ENCODE measurements around the gene SCFD2. TPM values are rescaled to one million over a fixed set of nuclear protein-coding genes. Genes with fewer than 3 reads are reported as not detected.

The SCFD2 gene
- total and polyA plus RNA-seq, 2 of the 8 experiments (the other 6 are each of a cell fraction or from before 2014, with no cell fraction given), result 6.2 to 10.2 TPM

DNA sequence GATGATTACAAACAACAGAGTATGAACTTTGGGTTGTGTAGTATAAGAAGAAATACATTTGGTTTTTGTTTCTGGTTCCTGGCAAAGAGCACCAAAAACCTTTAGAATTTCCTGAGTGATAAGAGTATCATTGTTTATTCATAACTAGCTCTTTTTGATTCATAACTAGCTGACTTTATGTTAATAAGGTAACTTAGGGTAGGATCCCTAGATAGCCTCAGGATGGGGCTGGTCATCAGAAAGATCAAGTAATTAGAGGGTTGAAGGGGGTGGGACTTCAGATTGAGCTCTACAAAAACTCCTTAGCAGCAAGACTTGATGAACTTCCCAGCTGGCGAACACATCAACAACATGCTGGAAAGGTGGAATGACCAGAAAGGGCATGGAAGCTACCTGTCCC lies 166.5 kb downstream of the SCFD2 start (continued):
- TF ChIP-seq, protein P1, sequence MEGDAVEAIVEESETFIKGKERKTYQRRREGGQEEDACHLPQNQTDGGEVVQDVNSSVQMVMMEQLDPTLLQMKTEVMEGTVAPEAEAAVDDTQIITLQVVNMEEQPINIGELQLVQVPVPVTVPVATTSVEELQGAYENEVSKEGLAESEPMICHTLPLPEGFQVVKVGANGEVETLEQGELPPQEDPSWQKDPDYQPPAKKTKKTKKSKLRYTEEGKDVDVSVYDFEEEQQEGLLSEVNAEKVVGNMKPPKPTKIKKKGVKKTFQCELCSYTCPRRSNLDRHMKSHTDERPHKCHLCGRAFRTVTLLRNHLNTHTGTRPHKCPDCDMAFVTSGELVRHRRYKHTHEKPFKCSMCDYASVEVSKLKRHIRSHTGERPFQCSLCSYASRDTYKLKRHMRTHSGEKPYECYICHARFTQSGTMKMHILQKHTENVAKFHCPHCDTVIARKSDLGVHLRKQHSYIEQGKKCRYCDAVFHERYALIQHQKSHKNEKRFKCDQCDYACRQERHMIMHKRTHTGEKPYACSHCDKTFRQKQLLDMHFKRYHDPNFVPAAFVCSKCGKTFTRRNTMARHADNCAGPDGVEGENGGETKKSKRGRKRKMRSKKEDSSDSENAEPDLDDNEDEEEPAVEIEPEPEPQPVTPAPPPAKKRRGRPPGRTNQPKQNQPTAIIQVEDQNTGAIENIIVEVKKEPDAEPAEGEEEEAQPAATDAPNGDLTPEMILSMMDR (IDR thresholded peaks at IDR 0.05; ENCODE audit: control extremely low read depth in 1 of 3, insufficient read depth in 1 of 3, low read depth in 1 of 3, low read length in 3 of 3), result no peak
- no peak for TF ChIP-seq SIX5 (IDR thresholded peaks at IDR 0.05; ENCODE audit: low read depth, low read length)

Data from H1 (cell line).